Measurements from ENCODE around the gene TLCD3A.

GRCh38 chr17:784143-784542 is 51.7 kb downstream of the TLCD3A start:
- no peak for TF ChIP-seq CTCF (IDR thresholded peaks at IDR 0.05; ENCODE audit: low read depth, low read length, poor library complexity, severe bottlenecking)
- no peak for TF ChIP-seq EZH2phosphoT487 (IDR thresholded peaks at IDR 0.05; ENCODE audit: borderline replicate concordance, low read length)

Measured in DOHH2 (cell line).